ENCODE results near the gene STRN3. TPM values are rescaled to one million over a fixed set of nuclear protein-coding genes. Genes with fewer than 3 reads are reported as not detected.

The STRN3 gene
- total and polyA plus RNA-seq, 10 of the 15 experiments (the other 5 are each of a cell fraction or from before 2014, with no cell fraction given), result 7.8 to 27.9 (median 14.1) TPM

GRCh38 chr14:30874120-30874998, 151.8 kb downstream of the STRN3 start, which contains the start of gene COCH (continued):
- TF ChIP-seq E4F1 (IDR thresholded peaks at IDR 0.05; ENCODE audit: borderline replicate concordance, partially characterized antibody), result no peak
- no peak for TF ChIP-seq BCL3 (IDR thresholded peaks at IDR 0.05; ENCODE audit: borderline replicate concordance, insufficient read depth, low read depth, low read length, poor library complexity, severe bottlenecking)
- TF ChIP-seq TAF1 (IDR thresholded peaks at IDR 0.05; ENCODE audit: borderline replicate concordance, low read depth, low read length), result no peak
- no peak for TF ChIP-seq RELB (IDR thresholded peaks at IDR 0.05; ENCODE audit: low read depth)
- TF ChIP-seq CEBPB (IDR thresholded peaks at IDR 0.05; ENCODE audit: borderline replicate concordance in 1 of 2, low read depth in 2 of 2, low read length in 2 of 2), result no peak
- TF ChIP-seq ZNF24 (IDR thresholded peaks at IDR 0.05), result peak; percentile 17; the same call in 1 of the 2 replicates
- TF ChIP-seq NR2C2 (IDR thresholded peaks at IDR 0.05; ENCODE audit: borderline replicate concordance, control insufficient read depth, insufficient read length, low read depth), result no peak
- TF ChIP-seq SMC3 (IDR thresholded peaks at IDR 0.05; ENCODE audit: borderline replicate concordance, low read length), result 0 out of 2 replicates have a peak, but pooled peaks have one; percentile 16
- TF ChIP-seq CBFB (IDR thresholded peaks at IDR 0.05; ENCODE audit: low read depth), result no peak
- no peak for TF ChIP-seq HDGF (IDR thresholded peaks at IDR 0.05)
- TF ChIP-seq MLLT1 (IDR thresholded peaks at IDR 0.05), result no peak
- TF ChIP-seq PBX3 (IDR thresholded peaks at IDR 0.05; ENCODE audit: insufficient replicate concordance, low read depth, low read length), result no peak
- peak; percentile 71 for TF ChIP-seq GATAD2B (conservative IDR thresholded peaks at IDR 0.05; ENCODE audit: low read depth)
- no peak for TF ChIP-seq ESRRA (IDR thresholded peaks at IDR 0.05; ENCODE audit: low read length)
- no peak for TF ChIP-seq KDM1A (IDR thresholded peaks at IDR 0.05; ENCODE audit: borderline replicate concordance)
- no peak for TF ChIP-seq ZSCAN29 (IDR thresholded peaks at IDR 0.05)
- TF ChIP-seq ZNF622 (IDR thresholded peaks at IDR 0.05), result no peak
- no peak for TF ChIP-seq EZH2 (IDR thresholded peaks at IDR 0.05; ENCODE audit: borderline replicate concordance, control insufficient read depth, low read depth, low read length)
